Measurements from ENCODE around the gene ITGB6. TPM values are rescaled to one million over a fixed set of nuclear protein-coding genes. Genes with fewer than 3 reads are reported as not detected.
"Not testable (repeated sequence)": the region's sequence is repeated elsewhere in the genome, so short reads cannot be mapped to it uniquely, and the experiment has no call there.

ITGB6 gene
- total and polyA plus RNA-seq, 4 experiments from 2014 or later, result not detected

DNA sequence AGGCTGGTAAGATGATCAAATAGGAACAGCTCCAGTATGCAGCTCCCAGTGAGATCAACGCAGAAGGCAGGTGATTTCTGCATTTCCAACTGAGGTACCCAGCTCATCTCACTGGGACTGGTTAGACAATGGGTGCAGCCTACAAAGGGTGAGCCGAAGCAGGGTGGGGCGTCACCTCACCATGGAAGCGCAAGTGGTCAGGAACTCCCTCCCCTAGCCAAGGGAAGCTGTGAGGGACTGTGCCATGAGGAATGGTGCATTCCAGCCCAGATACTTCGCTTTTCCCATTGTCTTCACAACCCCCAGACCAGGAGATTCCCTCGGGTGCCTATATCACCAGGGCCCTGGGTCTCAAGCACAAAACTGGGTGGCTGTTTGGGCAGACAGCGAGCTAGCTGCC, 19.4 kb downstream of the ITGB6 start:
- H3K27ac Mint-ChIP-seq; H3K4me3 ChIP-seq (ENCODE audit: low read length in 2 of 2); DNase-seq; H3K9me3 ChIP-seq (ENCODE audit: control insufficient read depth in 1 of 2, low read length in 2 of 2); H3K36me3 Mint-ChIP-seq; H3K36me3 ChIP-seq (ENCODE audit: insufficient read depth, low read length); POLR2A ChIA-PET (ENCODE audit: partially characterized antibody); H3K27me3 ChIP-seq (ENCODE audit: insufficient read depth, low read length); H3K27me3 Mint-ChIP-seq; intact Hi-C loops (cut with micrococcal nuclease); H3K27ac ChIP-seq (ENCODE audit: low read depth, low read length): not testable (repeated sequence)
- peak overlapping the region in 1 of 8 donors; percentile 74 for H3K4me3 Mint-ChIP-seq
- CTCF ChIA-PET (ENCODE audit: partially characterized antibody), result interaction anchor here (2.1 to 2.3 kb wide), 3 partner anchors 10 to 71 kb away, joined by 5 to 7 read pairs (median 6); no protein-coding TSS in a partner anchor
- H3K9me3 Mint-ChIP-seq, result peaks cover 0 to 11% (median 7%) of the 10 kb centered on the region in 8 donors
- H3K4me1 Mint-ChIP-seq, result peaks cover 5 to 21% (median 7%) of the 10 kb centered on the region in 4 donors
- H3K4me1 ChIP-seq (ENCODE audit: insufficient read depth, low read length), result peaks cover 12% of the 10 kb centered on the region

DNA sequence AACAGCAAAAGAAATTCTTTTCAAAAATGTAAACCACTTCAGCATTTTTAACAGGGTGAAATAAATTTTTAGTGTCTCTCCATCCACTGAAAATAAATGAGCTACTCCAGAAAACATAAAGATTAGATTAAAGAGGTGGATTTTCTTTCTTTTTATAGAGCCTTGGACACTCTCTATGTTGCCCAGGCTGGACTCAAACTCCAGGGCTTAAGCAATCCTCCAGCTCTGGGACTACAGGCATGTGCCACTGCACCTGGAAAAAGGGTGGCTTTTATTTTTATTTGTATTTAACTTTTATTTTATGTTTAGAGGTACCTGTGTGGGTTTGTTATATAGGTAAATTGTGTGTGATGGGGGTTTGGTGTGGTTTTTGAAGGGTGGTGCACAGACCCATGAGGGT, 19.9 kb downstream of the ITGB6 start:
- Mint-ChIP-seq H3K27ac (no peak overlapping the region), H3K27me3 (peaks cover 0 to 4% of the 10 kb centered on the region in 2 donors), H3K9me3 (peaks cover 0 to 10% (median 5%) of the 10 kb centered on the region in 8 donors), H3K4me1 (peaks cover 5 to 21% (median 7%) of the 10 kb centered on the region in 4 donors), H3K4me3 (no peak overlapping the region), H3K36me3 (no peaks in the 10 kb centered on the region)
- intact Hi-C loops (cut with micrococcal nuclease), result no loop called here
- H3K9me3 ChIP-seq (ENCODE audit: control insufficient read depth in 1 of 2, low read length in 2 of 2), result no peaks in the 10 kb centered on the region
- peaks cover 12% of the 10 kb centered on the region for H3K4me1 ChIP-seq (ENCODE audit: insufficient read depth, low read length)
- DNase-seq, result no peak
- H3K27ac ChIP-seq (ENCODE audit: low read depth, low read length), result no peak overlapping the region
- H3K36me3 ChIP-seq (ENCODE audit: insufficient read depth, low read length), result no peaks in the 10 kb centered on the region
- no peak overlapping the region for H3K4me3 ChIP-seq (ENCODE audit: low read length in 2 of 2)
- no peaks in the 10 kb centered on the region for H3K27me3 ChIP-seq (ENCODE audit: insufficient read depth, low read length)
- ChIA-PET CTCF (ENCODE audit: partially characterized antibody) (interaction anchor here (2.2 to 2.3 kb wide), 2 partner anchors 11 to 71 kb away, joined by 5 to 7 read pairs; no protein-coding TSS in a partner anchor), POLR2A (ENCODE audit: partially characterized antibody) (no interaction called here)

GRCh38 chr2:160175169-160176134, 24.6 kb downstream of the ITGB6 start:
- H3K4me1 Mint-ChIP-seq, result peaks cover 0 to under 1% (median 0%) of the 10 kb centered on the region in 4 donors
- Histone ChIP-seq H3K4me3 (ENCODE audit: low read length in 2 of 2) (no peak overlapping the region), H3K4me1 (ENCODE audit: insufficient read depth, low read length) (no peaks in the 10 kb centered on the region), H3K27me3 (ENCODE audit: insufficient read depth, low read length) (no peaks in the 10 kb centered on the region), H3K36me3 (ENCODE audit: insufficient read depth, low read length) (no peaks in the 10 kb centered on the region), H3K27ac (ENCODE audit: low read depth, low read length) (no peak overlapping the region), H3K9me3 (ENCODE audit: control insufficient read depth in 1 of 2, low read length in 2 of 2) (no peaks in the 10 kb centered on the region)
- H3K4me3 Mint-ChIP-seq, result no peak overlapping the region
- intact Hi-C loops (cut with micrococcal nuclease), result no loop called here
- no peaks in the 10 kb centered on the region for H3K9me3 Mint-ChIP-seq
- peaks cover 0 to 2% of the 10 kb centered on the region in 2 donors for H3K27me3 Mint-ChIP-seq
- CTCF ChIA-PET (ENCODE audit: partially characterized antibody), result no interaction called here
- no peak overlapping the region for H3K27ac Mint-ChIP-seq
- H3K36me3 Mint-ChIP-seq, result no peaks in the 10 kb centered on the region
- POLR2A ChIA-PET (ENCODE audit: partially characterized antibody), result no interaction called here
- DNase-seq, result no peak

GRCh38 chr2:160174322-160174721, 25.8 kb downstream of the ITGB6 start:
- ChIA-PET CTCF (ENCODE audit: partially characterized antibody) (no interaction called here), POLR2A (ENCODE audit: partially characterized antibody) (no interaction called here)
- H3K27ac Mint-ChIP-seq, result no peak overlapping the region
- H3K36me3 ChIP-seq (ENCODE audit: insufficient read depth, low read length), result no peaks in the 10 kb centered on the region
- no peaks in the 10 kb centered on the region for H3K4me1 ChIP-seq (ENCODE audit: insufficient read depth, low read length)
- H3K4me3 ChIP-seq (ENCODE audit: low read length in 2 of 2), result no peak overlapping the region
- H3K27ac ChIP-seq (ENCODE audit: low read depth, low read length), result no peak overlapping the region
- H3K27me3 ChIP-seq (ENCODE audit: insufficient read depth, low read length), result no peaks in the 10 kb centered on the region
- no peaks in the 10 kb centered on the region for H3K9me3 ChIP-seq (ENCODE audit: control insufficient read depth in 1 of 2, low read length in 2 of 2)
- intact Hi-C loops (cut with micrococcal nuclease), result no loop called here
- peaks cover 0 to 2% of the 10 kb centered on the region in 2 donors for H3K27me3 Mint-ChIP-seq
- no peak for DNase-seq
- no peaks in the 10 kb centered on the region for H3K36me3 Mint-ChIP-seq
- H3K9me3 Mint-ChIP-seq, result no peaks in the 10 kb centered on the region
- H3K4me1 Mint-ChIP-seq, result no peaks in the 10 kb centered on the region
- no peak overlapping the region for H3K4me3 Mint-ChIP-seq

GRCh38 chr2:160169988-160170387, 30.1 kb downstream of the ITGB6 start:
- intact Hi-C loops (cut with micrococcal nuclease), result no loop called here
- no peak for DNase-seq
- Mint-ChIP-seq H3K36me3 (no peaks in the 10 kb centered on the region), H3K27ac (no peak overlapping the region), H3K9me3 (no peaks in the 10 kb centered on the region), H3K27me3 (no peaks in the 10 kb centered on the region), H3K4me3 (no peak overlapping the region), H3K4me1 (no peaks in the 10 kb centered on the region)
- no peaks in the 10 kb centered on the region for H3K27me3 ChIP-seq (ENCODE audit: insufficient read depth, low read length)
- no peak overlapping the region for H3K4me3 ChIP-seq (ENCODE audit: low read length in 2 of 2)
- no peaks in the 10 kb centered on the region for H3K9me3 ChIP-seq (ENCODE audit: control insufficient read depth in 1 of 2, low read length in 2 of 2)
- H3K4me1 ChIP-seq (ENCODE audit: insufficient read depth, low read length), result no peaks in the 10 kb centered on the region
- no peaks in the 10 kb centered on the region for H3K36me3 ChIP-seq (ENCODE audit: insufficient read depth, low read length)
- H3K27ac ChIP-seq (ENCODE audit: low read depth, low read length), result no peak overlapping the region
- POLR2A ChIA-PET (ENCODE audit: partially characterized antibody), result no interaction called here
- CTCF ChIA-PET (ENCODE audit: partially characterized antibody), result no interaction called here

- CTCF ChIA-PET (ENCODE audit: partially characterized antibody), result no interaction called here
- no peak for DNase-seq
- Mint-ChIP-seq H3K27ac (no peak overlapping the region), H3K4me1 (no peaks in the 10 kb centered on the region), H3K27me3 (no peaks in the 10 kb centered on the region), H3K9me3 (no peaks in the 10 kb centered on the region), H3K36me3 (no peaks in the 10 kb centered on the region), H3K4me3 (no peak overlapping the region)
- H3K27ac ChIP-seq (ENCODE audit: low read depth, low read length), result no peak overlapping the region
- H3K9me3 ChIP-seq (ENCODE audit: control insufficient read depth in 1 of 2, low read length in 2 of 2), result no peaks in the 10 kb centered on the region
- POLR2A ChIA-PET (ENCODE audit: partially characterized antibody), result no interaction called here
- H3K36me3 ChIP-seq (ENCODE audit: insufficient read depth, low read length), result no peaks in the 10 kb centered on the region
- no peaks in the 10 kb centered on the region for H3K4me1 ChIP-seq (ENCODE audit: insufficient read depth, low read length)
- no peaks in the 10 kb centered on the region for H3K27me3 ChIP-seq (ENCODE audit: insufficient read depth, low read length)
- H3K4me3 ChIP-seq (ENCODE audit: low read length in 2 of 2), result no peak overlapping the region
- intact Hi-C loops (cut with micrococcal nuclease), result no loop called here
Measured at GRCh38 chr2:160169471-160169870, 30.6 kb downstream of the ITGB6 start.

GRCh38 chr2:160168878-160169277, 31.2 kb downstream of the ITGB6 start:
- Mint-ChIP-seq H3K4me3 (no peak overlapping the region), H3K9me3 (no peaks in the 10 kb centered on the region), H3K27me3 (no peaks in the 10 kb centered on the region), H3K36me3 (no peaks in the 10 kb centered on the region), H3K27ac (no peak overlapping the region), H3K4me1 (no peaks in the 10 kb centered on the region)
- H3K4me3 ChIP-seq (ENCODE audit: low read length in 2 of 2), result no peak overlapping the region
- no peak overlapping the region for H3K27ac ChIP-seq (ENCODE audit: low read depth, low read length)
- no peaks in the 10 kb centered on the region for H3K9me3 ChIP-seq (ENCODE audit: control insufficient read depth in 1 of 2, low read length in 2 of 2)
- H3K4me1 ChIP-seq (ENCODE audit: insufficient read depth, low read length), result no peaks in the 10 kb centered on the region
- H3K27me3 ChIP-seq (ENCODE audit: insufficient read depth, low read length), result no peaks in the 10 kb centered on the region
- no peak for DNase-seq
- ChIA-PET POLR2A (ENCODE audit: partially characterized antibody) (no interaction called here), CTCF (ENCODE audit: partially characterized antibody) (no interaction called here)
- H3K36me3 ChIP-seq (ENCODE audit: insufficient read depth, low read length), result no peaks in the 10 kb centered on the region
- intact Hi-C loops (cut with micrococcal nuclease), result no loop called here

All from CD4-positive, alpha-beta memory T cell (primary cell).